Naive B cell (primary cell): ENCODE data around the gene SEMA6A. TPM values are rescaled to one million over a fixed set of nuclear protein-coding genes. Genes with fewer than 3 reads are reported as not detected.

ENCODE experiments used
- ATAC-seq, 2 donors: fragments of 150-1000 bp; cut with Tn5 transposase; 2 replicates each; pipeline ENCODE4 v1.10.0; 2021; ENCODE audit warnings: low read depth in 2 of 2, mild to moderate bottlenecking in 2 of 2, moderate library complexity in 2 of 2
- DNase-seq: peaks from one replicate; pipeline ENCODE4 v3.0.0; 2022
- H3K27ac Mint-ChIP-seq, 6 donors: one replicate each; pipeline ENCODE4 v1.8.0; 2020 to 2022; ENCODE audit warnings: mild to moderate bottlenecking in 6 of 6, mixed read lengths in 6 of 6, moderate library complexity in 5 of 6, inconsistent platforms in 2 of 6
- H3K27me3 Mint-ChIP-seq, 3 donors: one replicate each; pipeline ENCODE4 v1.8.0; 2021 to 2022; ENCODE audit warnings: mixed read lengths in 3 of 3, mild to moderate bottlenecking in 1 of 3
- H3K36me3 Mint-ChIP-seq, 2 donors: one replicate each; pipeline ENCODE4 v1.8.0; 2020 to 2022; ENCODE audit warnings: mixed read lengths in 2 of 2, inconsistent platforms in 1 of 2, mild to moderate bottlenecking in 1 of 2
- H3K4me1 Mint-ChIP-seq, 3 donors: one replicate each; pipeline ENCODE4 v1.8.0; 2020 to 2022; ENCODE audit warnings: mixed read lengths in 3 of 3, inconsistent platforms in 1 of 3, mild to moderate bottlenecking in 1 of 3, moderate library complexity in 1 of 3
- H3K4me3 Mint-ChIP-seq, 8 donors: one replicate each; pipeline ENCODE4 v1.8.0; 2020 to 2022; ENCODE audit warnings: mild to moderate bottlenecking in 8 of 8, mixed read lengths in 8 of 8, moderate library complexity in 8 of 8, inconsistent platforms in 2 of 8
- H3K9me3 Mint-ChIP-seq, 7 donors: one replicate each; pipeline ENCODE4 v1.8.0; 2020 to 2022; ENCODE audit warnings: mixed read lengths in 7 of 7, mild to moderate bottlenecking in 5 of 7, inconsistent platforms in 2 of 7, moderate library complexity in 1 of 7
- polyA plus RNA-seq, 6 donors: library from polyadenylated mRNA; unstranded; fragments of 300-500 nt; fragmentation: Illumina TruSeq; gene quantifications; one replicate each; pipeline ENCODE4 v1.2.3, GENCODE V29; 2021; ENCODE audit warnings: low read depth in 6 of 6

Gene SEMA6A
- polyA plus RNA-seq, 6 donors from 2014 or later, result 0.48 to 1.6 (median 1.1) TPM; not detected in 1

DNA sequence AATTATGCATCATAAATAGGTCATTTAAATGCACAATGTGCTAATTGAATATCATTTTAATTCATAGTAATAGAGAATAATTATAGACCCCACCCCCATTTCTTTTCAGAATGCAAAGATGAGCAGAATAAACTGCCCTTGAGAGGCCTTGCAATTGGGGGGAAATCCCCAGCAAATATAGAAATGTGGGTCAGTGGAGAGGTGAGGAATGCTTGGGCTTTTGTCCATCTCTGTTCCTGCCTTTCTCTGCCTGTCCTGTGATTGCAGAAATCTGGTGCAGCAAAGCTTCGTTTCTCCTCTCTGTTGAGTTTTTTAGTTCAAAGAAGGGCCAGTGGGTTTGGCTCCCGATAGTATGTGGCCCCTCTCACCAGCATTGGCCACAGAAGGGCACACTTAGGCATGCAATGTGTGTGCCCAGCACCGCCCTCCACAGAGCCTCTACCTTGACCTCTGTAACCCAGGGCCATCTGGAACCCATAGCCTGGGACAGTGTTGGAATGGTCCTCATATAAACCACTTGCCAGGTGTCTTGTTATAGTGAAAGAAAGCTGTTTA is 164.2 kb downstream of the SEMA6A start:
- DNase-seq, result no peak
- no peaks in the 10 kb centered on the region for H3K9me3 Mint-ChIP-seq
- H3K27ac Mint-ChIP-seq, result no peak overlapping the region
- peak overlapping the region in 1 of 8 donors; percentile 41 for H3K4me3 Mint-ChIP-seq
- ATAC-seq, result no peak
- H3K27me3 Mint-ChIP-seq, result no peaks in the 10 kb centered on the region
- H3K36me3 Mint-ChIP-seq, result peaks cover 26 to 29% of the 10 kb centered on the region in 2 donors
- H3K4me1 Mint-ChIP-seq, result no peaks in the 10 kb centered on the region

DNA sequence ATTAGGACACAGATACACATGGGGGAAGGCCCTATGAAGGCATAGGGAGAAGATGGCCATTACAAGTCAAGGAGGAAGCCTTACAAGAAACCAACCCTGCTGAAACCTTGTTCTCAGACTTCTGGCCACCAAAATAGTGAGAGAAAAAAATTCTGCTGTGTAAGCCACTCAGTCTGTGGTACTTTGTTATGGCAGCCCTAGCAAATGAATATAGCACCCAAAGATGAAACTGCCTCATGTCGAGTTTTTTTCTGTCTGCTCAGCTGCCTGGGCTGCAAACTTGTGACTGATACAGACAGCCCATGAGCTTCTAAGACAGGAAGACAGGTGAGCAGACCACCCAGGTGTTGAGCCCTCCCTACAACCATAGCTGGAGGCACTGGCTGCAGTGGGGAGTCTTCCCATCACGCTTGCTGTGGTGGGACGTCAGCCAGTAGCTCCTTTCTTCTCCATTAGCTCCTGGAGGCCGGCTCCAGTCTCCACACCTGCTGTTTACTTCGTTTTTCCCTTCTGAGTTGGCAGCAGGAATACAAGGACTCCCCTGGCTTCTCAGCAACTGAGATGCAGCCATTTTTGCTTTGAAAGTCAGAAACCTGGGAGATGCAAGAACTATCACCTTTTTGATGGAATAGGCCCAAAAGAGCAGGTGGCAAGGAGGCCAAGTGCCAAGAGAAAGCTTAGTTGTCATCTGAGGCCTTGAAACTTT is 164.9 kb downstream of the SEMA6A start:
- ATAC-seq (no peak), DNase-seq (no peak)
- peaks cover 20 to 22% of the 10 kb centered on the region in 2 donors for H3K36me3 Mint-ChIP-seq
- no peak overlapping the region for H3K4me3 Mint-ChIP-seq
- no peak overlapping the region for H3K27ac Mint-ChIP-seq
- no peaks in the 10 kb centered on the region for H3K27me3 Mint-ChIP-seq
- no peaks in the 10 kb centered on the region for H3K9me3 Mint-ChIP-seq
- H3K4me1 Mint-ChIP-seq, result no peaks in the 10 kb centered on the region

DNA sequence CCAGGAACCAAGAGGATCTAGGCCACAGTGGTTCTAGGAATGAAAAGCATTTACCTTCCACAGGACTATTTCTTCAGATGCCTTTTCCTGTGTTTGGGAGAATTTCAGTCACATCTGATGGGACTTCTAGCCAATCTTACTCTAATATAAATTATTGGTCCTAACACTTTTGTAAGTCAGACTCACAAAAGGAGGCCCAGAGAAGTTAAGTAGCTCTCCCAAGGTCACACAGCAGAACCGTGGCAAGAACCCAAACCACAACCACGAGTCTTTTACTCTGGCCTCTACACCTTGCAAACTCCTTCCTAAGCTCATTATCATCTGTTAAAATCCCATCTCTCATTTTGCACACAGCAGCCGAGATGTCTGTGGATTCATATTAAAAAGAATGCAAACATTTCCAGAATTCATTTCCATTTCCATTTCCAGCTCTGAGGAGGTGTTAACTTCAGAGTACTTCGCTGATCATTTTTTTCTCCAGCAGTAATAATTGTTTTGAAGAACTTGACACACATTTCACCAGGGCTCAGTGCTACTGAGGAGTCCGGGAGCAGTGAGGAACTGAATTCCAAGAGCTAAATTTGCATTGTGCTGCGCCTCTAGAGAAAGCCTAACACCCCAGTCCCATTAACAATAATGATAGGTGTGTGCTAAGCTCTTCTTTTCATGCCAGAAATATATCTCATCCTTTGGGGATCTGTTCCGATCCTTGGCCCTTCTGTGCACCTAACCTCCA is 168.1 kb downstream of the SEMA6A start:
- no peaks in the 10 kb centered on the region for H3K27me3 Mint-ChIP-seq
- H3K4me3 Mint-ChIP-seq, result no peak overlapping the region
- H3K27ac Mint-ChIP-seq, result peak overlapping the region in 1 of 6 donors; percentile 53
- no peaks in the 10 kb centered on the region for H3K9me3 Mint-ChIP-seq
- H3K36me3 Mint-ChIP-seq, result peaks cover 24 to 31% of the 10 kb centered on the region in 2 donors
- no peak for ATAC-seq
- H3K4me1 Mint-ChIP-seq, result no peaks in the 10 kb centered on the region
- DNase-seq, result no peak

DNA sequence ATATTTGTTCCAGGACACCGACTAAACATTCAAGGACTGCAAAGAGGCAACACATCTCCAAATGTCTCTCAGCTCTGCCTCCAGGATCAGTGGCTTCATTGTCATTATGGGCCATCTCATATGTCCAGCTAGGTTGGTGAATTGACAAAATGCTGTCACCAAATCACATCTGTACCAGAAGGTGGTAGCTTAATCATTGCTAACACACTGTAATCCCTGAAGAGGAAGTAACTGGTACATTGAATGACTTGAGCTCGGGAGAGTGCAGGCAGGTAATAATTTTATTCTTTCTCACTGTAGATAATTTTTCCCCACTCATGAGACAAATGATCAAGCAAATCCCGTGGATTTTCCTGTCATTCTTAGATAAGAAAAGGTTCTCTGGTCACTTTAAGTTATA is 169.8 kb downstream of the SEMA6A start:
- DNase-seq, result no peak
- Mint-ChIP-seq H3K9me3 (no peaks in the 10 kb centered on the region), H3K4me1 (no peaks in the 10 kb centered on the region), H3K4me3 (no peak overlapping the region), H3K36me3 (peaks cover 25 to 34% of the 10 kb centered on the region in 2 donors), H3K27me3 (no peaks in the 10 kb centered on the region), H3K27ac (no peak overlapping the region)
- ATAC-seq, result no peak

DNA sequence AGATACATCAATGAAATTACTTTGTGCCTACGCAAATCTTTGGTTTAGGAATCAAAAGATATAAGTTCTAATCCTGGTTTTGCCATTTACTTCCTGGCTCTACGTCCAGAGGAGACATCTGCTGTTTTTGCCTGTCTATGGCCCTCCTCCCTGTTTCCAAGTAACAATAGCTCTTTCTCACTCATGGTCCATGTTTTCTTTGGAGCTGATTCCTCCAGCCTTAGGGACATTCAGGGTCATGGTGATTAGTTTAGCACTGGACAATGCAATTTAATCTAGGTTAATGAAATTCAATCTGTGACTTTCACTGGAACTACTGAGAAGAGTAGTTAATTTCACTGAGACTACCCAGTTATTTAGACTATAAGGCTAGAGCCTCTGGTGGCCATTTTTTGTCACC is 170.6 kb downstream of the SEMA6A start:
- ATAC-seq, result no peak
- H3K9me3 Mint-ChIP-seq, result no peaks in the 10 kb centered on the region
- DNase-seq, result no peak
- peak overlapping the region in 1 of 6 donors; percentile 39 for H3K27ac Mint-ChIP-seq
- H3K36me3 Mint-ChIP-seq, result peaks cover 32 to 42% of the 10 kb centered on the region in 2 donors
- H3K4me3 Mint-ChIP-seq, result no peak overlapping the region
- H3K27me3 Mint-ChIP-seq, result no peaks in the 10 kb centered on the region
- no peaks in the 10 kb centered on the region for H3K4me1 Mint-ChIP-seq

DNA sequence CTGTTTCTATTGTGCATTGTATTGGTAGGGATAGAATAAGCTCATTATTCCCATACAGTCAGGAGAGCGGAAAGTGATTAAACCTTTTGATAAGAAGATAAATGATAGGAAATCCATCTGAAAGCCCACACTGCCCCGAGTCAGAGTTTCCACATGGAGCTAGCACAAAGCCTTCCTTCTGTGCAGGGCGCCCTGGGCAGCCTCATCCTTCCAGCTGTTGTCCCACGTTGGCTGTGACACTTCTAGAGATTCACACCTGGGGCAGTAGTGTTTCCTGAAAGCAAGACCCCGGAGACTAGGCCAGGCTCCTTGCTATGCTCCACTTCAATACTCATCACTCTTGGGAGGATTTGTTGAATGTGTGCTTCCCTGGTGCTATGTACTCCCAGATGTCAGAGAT is 172.4 kb downstream of the SEMA6A start:
- Mint-ChIP-seq H3K4me1 (no peaks in the 10 kb centered on the region), H3K27me3 (no peaks in the 10 kb centered on the region), H3K9me3 (no peaks in the 10 kb centered on the region), H3K36me3 (peaks cover 32 to 46% of the 10 kb centered on the region in 2 donors), H3K4me3 (no peak overlapping the region), H3K27ac (peak overlapping the region in 1 of 6 donors; percentile 31)
- DNase-seq (no peak), ATAC-seq (no peak)

DNA sequence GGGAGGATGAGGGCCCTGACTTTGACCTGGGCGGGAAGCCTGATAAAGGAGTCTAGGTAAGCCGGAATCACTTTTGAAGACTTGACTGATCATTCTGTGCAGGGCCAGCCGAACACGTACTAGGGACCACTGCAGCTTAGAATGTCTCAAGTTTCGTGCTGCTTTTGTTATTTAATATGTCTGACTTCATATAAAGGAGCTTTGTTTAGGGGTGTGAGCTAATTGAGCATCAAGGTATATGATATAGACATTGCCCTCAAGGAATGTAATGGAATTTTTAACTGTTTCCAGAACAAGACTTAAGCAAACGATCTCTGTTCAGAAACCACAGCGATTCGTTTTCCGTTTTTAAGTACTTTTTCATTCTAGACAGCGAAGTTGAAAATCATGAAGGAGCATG is 173.0 kb downstream of the SEMA6A start:
- ATAC-seq (no peak), DNase-seq (no peak)
- no peak overlapping the region for H3K27ac Mint-ChIP-seq
- H3K4me3 Mint-ChIP-seq, result no peak overlapping the region
- H3K36me3 Mint-ChIP-seq, result peaks cover 26 to 40% of the 10 kb centered on the region in 2 donors
- no peaks in the 10 kb centered on the region for H3K27me3 Mint-ChIP-seq
- no peaks in the 10 kb centered on the region for H3K4me1 Mint-ChIP-seq
- no peaks in the 10 kb centered on the region for H3K9me3 Mint-ChIP-seq

DNA sequence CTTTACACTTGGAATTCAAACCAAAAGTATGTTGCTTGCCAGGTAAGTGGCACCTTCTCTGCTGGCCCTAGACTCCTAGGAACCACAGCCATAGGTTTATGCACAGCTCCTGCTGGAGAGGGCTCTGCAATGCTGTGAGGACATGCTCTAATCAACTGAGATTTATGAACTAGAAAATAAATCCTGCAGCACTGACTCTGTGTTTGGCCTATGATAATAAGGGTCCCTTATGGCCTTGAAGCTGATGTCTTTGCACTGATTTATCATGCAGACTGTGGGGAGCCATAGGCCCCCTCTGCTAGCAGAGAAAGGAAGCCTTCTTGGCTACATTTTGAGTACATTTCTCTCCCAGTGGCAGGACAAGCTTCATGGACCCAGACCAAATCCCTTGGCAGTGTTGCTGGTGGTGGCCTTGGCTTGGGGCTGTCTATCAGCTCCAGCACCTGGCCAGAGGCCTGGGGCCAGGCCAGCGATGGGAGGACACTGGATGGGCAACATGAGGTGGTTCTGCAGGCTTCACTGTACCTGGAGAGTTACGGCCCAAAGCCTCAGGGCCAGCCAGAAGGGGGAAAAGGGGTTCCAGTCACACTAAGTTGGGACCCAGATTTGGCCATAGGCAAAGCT is 178.0 kb downstream of the SEMA6A start:
- H3K4me1 Mint-ChIP-seq, result no peaks in the 10 kb centered on the region
- H3K27me3 Mint-ChIP-seq, result no peaks in the 10 kb centered on the region
- no peak overlapping the region for H3K27ac Mint-ChIP-seq
- ATAC-seq (no peak), DNase-seq (no peak)
- H3K4me3 Mint-ChIP-seq, result no peak overlapping the region
- peaks cover 0 to 5% (median 0%) of the 10 kb centered on the region in 7 donors for H3K9me3 Mint-ChIP-seq
- peaks cover 9 to 32% of the 10 kb centered on the region in 2 donors for H3K36me3 Mint-ChIP-seq

DNA sequence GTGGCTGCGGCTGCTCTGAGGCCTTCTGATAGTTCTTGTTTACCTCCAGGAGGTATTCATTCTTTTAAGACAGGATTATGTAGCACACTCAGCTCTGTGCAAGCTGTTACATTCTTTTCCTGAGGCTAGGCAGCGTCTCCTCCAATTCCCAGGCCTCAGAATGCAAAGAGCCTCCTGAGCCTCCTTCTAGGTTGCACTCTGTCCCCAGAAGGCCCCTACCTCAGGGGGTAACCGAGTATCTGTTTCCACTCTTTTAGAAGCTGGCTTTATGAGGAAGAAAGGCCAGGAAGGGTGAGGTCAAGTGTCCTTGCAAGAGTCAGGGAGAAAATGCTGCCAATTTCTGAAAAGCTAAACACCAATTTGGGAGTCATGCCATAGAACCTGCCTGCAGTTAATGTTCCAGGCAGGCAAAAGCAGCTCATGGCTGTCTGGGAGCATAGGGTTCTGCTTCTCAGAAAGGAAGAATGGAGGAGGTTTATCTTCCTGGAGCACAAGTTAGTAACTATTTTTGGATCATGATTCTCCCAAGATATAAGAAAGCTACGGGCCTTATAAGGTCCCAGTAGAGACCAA is 178.9 kb downstream of the SEMA6A start:
- no peak for DNase-seq
- Mint-ChIP-seq H3K4me1 (no peaks in the 10 kb centered on the region), H3K27ac (peak overlapping the region in 2 of 6 donors; percentile 27 to 28), H3K4me3 (no peak overlapping the region), H3K9me3 (peaks cover 0 to 9% (median 0%) of the 10 kb centered on the region in 7 donors), H3K27me3 (no peaks in the 10 kb centered on the region), H3K36me3 (peaks cover 9 to 36% of the 10 kb centered on the region in 2 donors)
- ATAC-seq, result no peak

DNA sequence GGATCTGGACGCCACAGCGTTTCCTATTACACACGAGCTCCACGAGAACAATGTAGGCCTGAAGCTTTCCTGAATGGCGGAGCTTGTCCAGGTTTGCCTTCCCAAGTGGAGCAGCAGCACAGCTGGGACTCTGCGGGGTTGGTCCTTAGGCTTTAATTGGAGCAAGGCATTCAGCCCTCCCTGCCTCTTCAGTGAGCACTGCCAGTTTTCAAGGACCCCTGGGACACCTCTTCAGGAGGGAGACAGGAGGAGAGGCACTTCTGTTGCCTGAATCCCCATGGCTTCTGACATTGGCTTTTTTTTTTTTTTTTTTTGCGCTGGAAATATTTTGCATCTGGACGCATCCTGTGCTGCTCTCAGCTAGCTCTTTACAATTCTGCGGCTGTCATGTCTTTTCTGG is 179.4 kb downstream of the SEMA6A start:
- Mint-ChIP-seq H3K4me3 (no peak overlapping the region), H3K27me3 (no peaks in the 10 kb centered on the region), H3K9me3 (peaks cover 0 to 10% (median 0%) of the 10 kb centered on the region in 7 donors), H3K27ac (no peak overlapping the region), H3K36me3 (peaks cover 9 to 34% of the 10 kb centered on the region in 2 donors), H3K4me1 (no peaks in the 10 kb centered on the region)
- DNase-seq (no peak), ATAC-seq (no peak)

DNA sequence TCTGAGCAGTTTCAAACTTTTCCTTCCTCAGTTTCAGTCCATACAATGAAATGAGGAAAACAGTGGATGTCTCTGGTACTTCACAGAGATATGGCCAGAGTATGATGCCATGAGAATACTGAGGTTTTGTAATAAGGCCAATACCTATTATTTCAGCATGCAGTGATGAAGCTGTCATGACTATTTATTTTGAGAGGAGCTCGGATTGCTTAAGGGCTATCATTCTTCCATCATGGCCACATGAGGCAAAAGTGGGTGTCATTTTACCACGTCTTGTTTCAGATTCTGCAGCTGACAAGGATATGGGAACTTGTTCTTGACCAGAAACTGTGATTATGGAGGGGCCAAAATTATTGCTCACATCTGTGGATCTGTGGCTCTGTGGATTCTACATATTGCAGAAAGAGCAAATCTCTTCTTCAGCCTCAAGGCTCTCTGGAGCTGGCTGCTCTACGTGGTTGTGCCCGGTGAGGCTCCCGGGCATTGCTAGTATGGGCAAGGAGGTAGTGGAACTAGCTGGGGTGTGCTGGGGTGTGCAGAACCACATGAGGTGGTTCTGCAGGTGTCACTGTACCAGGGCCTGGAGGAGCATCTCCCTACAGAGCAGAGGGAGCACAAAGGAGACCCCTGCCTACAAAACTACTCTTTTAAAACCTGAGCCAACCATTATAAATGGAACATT is 180.3 kb downstream of the SEMA6A start:
- Mint-ChIP-seq H3K36me3 (peaks cover 3 to 28% of the 10 kb centered on the region in 2 donors), H3K27ac (peak overlapping the region in 1 of 6 donors; percentile 44), H3K4me1 (no peaks in the 10 kb centered on the region), H3K9me3 (peaks cover 0 to 14% (median 0%) of the 10 kb centered on the region in 7 donors), H3K4me3 (no peak overlapping the region), H3K27me3 (no peaks in the 10 kb centered on the region)
- DNase-seq (no peak), ATAC-seq (no peak)
